Dendritic cell treated with granulocyte-macrophage colony-stimulating factor and Interleukin-4, amounts not matched to agents 40 ng/mL and 50 ng/mL, for 4 days (primary cell): ENCODE measurements around the gene GNA12.

ENCODE experiments used
- H3K27ac Mint-ChIP-seq: one replicate; pipeline ENCODE4 v1.8.0; 2022; ENCODE audit warnings: mild to moderate bottlenecking, mixed read lengths
- H3K27me3 Mint-ChIP-seq: one replicate; pipeline ENCODE4 v1.8.0; 2022; ENCODE audit warnings: mild to moderate bottlenecking, mixed read lengths
- H3K36me3 Mint-ChIP-seq: one replicate; pipeline ENCODE4 v1.8.0; 2022; ENCODE audit warnings: low read depth, mixed read lengths
- H3K4me1 Mint-ChIP-seq: one replicate; pipeline ENCODE4 v1.8.0; 2022; ENCODE audit warnings: low read depth, mixed read lengths
- H3K4me3 Mint-ChIP-seq: one replicate; pipeline ENCODE4 v1.8.0; 2022; ENCODE audit warnings: mild to moderate bottlenecking, moderate library complexity, mixed read lengths
- H3K9me3 Mint-ChIP-seq: one replicate; pipeline ENCODE4 v1.8.0; 2022; ENCODE audit warnings: mixed read lengths
- intact Hi-C: fragments of 100-400 bp; cut with micrococcal nuclease; formaldehyde crosslinking; loops from one replicate; pipeline ENCODE4 v1.15.0; 2022

GNA12 gene

DNA sequence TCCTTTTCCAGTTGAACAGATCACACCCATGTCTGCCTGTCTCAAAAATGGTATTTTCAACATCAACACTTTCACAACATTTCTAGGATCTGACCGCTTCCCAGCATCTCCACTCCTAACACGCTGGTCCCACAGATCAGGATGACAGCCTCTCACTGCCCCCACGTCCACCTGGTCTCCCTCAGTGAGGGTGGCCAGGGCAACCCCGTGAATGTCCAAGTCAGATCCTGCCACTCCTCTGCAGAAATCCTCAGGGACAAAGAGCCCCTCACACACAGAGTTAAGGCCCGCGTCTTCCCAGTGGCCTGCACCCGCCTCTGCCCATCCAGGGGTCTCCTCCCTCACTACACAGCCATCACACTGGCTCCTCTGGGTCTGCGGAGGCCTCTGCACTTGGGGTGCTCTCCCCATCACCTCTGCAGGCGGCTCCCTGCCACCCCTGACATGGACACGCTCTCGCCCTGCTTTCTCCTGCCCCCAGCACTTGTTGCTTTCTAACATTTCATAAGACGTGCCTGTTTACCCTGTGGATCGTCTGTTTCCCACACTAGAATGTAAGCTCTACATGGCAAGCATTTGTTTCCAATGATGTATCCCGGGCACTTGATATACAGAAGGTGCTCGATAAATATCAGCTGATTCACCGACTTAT, 20.0 kb downstream of the GNA12 start:
- no peak overlapping the region for H3K4me3 Mint-ChIP-seq
- H3K27me3 Mint-ChIP-seq = no peaks in the 10 kb centered on the region
- H3K9me3 Mint-ChIP-seq = no peaks in the 10 kb centered on the region
- H3K4me1 Mint-ChIP-seq = peaks cover 68% of the 10 kb centered on the region
- H3K27ac Mint-ChIP-seq = no peak overlapping the region
- intact Hi-C loops = loop anchor here (10.0 kb wide), 1 partner anchor 99 kb away; no protein-coding TSS in a partner anchor
- H3K36me3 Mint-ChIP-seq = peaks cover 15% of the 10 kb centered on the region

DNA sequence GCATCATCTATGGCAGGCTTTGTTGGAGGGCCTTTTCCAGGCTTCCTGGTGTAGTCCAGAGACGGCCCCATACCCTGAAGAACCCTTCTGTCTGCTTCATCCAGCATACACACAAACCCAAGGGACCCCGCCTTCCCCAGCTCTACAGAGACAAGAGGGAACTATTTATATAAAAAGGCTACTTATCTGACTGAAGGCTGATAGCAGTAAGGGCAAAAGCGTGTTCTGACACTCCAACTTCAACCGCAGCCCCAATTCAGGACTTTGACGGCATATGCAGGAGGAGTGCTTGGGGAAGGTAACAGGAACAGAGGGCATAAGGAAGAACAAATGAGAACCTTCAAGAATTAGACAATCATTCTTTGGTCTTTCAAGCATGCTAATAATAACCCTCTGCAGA, 21.0 kb downstream of the GNA12 start:
- Mint-ChIP-seq H3K27ac (no peak overlapping the region), H3K36me3 (peaks cover 7% of the 10 kb centered on the region), H3K4me3 (no peak overlapping the region), H3K27me3 (no peaks in the 10 kb centered on the region), H3K9me3 (no peaks in the 10 kb centered on the region), H3K4me1 (peaks cover 68% of the 10 kb centered on the region)
- intact Hi-C loops = loop anchor here (10.0 kb wide), 1 partner anchor 98 kb away; no protein-coding TSS in a partner anchor

DNA sequence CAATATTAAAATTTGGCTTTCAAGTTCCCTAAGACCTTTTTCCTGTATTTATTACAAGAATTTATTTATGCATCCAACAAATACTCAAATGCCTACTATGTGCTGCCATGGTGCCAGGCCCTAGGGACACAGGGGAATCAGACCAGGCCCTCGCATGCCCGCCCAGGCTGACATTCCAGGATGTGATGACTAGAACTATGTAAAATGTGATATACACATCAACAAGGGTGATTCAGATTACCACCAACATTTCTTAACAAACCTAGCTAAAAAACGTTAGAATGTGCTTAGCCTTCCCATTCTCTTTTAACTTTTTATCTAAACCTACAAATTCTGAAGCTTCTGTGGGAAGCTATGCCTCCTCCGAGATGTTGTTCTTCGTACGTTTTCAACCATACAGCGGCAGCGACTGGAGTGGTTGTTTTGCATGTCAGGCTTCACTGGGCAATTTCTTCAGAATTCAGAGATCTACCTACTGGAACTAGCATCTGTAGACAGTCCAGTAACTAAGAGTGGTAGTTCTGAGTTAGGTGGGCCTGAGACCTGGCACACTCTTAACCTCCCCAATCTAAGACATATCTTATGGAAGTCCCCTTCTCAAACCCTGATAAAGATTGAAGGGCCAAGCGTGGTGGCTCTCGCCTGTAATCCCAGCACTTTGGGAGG, 22.1 kb downstream of the GNA12 start:
- no peak overlapping the region for H3K4me3 Mint-ChIP-seq
- peaks cover 7% of the 10 kb centered on the region for H3K36me3 Mint-ChIP-seq
- H3K27me3 Mint-ChIP-seq = no peaks in the 10 kb centered on the region
- intact Hi-C loops = loop anchor here (10.0 kb wide), 1 partner anchor 97 kb away; no protein-coding TSS in a partner anchor
- H3K9me3 Mint-ChIP-seq = no peaks in the 10 kb centered on the region
- H3K4me1 Mint-ChIP-seq = peaks cover 62% of the 10 kb centered on the region
- peak overlapping the region; percentile 66 for H3K27ac Mint-ChIP-seq

DNA sequence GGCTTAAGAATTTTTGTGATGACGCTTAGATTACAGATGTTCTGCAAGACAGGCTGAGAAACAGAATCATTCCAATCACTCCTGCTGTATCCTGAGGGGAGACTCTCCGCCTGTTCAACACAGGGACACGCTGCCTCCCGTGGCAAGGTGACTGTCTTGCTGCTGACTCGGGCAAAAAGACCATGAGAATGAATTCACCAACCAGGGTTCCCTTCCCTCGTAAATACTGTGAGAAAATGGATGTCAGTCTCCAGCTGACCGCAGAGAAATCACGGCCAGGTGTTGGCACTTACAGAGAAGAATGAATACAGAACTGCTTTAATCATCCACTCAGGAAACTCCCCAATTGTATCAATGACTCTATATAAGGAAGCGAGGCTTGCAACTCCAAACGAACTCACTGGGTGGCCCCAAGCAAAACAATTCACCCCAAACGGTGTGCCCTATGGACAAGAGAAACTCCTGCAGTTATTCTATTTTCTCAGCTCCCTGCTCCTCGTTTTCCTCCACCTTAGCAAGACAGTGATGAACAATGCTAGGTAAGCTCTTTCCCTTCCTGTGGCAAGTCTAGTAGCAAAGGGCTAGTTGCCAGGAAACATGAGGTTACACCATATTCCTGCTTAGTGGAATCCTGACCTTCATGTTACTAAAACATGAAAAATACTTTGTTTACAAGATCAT, 22.8 kb downstream of the GNA12 start:
- Mint-ChIP-seq H3K27ac (peak overlapping the region; percentile 66), H3K4me3 (no peak overlapping the region), H3K36me3 (peaks cover under 1% of the 10 kb centered on the region), H3K9me3 (no peaks in the 10 kb centered on the region), H3K27me3 (no peaks in the 10 kb centered on the region), H3K4me1 (peaks cover 56% of the 10 kb centered on the region)
- intact Hi-C loops = loop anchor here (10.0 kb wide), 1 partner anchor 96 kb away; no protein-coding TSS in a partner anchor

DNA sequence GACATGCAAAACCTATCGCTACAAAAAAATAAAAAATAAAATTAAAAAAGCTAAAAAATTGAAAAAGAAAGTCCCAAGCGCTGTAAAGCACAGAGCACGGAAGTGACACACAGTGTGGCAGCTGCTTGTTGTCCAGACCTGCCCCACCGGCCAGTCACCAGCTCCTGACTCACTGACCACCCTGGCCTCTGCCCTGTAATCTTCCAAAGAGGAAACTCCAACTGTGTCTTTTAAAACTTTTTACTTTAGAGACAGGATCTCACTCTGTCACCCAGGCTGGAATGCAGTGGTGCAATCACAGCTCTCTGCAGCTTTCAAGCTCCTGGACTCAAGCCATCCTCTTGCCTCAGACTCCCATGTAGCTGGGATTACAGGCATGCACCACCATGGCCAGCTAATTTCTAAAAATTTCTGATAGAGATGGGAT, 23.6 kb downstream of the GNA12 start:
- intact Hi-C loops = loop anchor here (10.0 kb wide), 1 partner anchor 96 kb away; no protein-coding TSS in a partner anchor
- Mint-ChIP-seq H3K27me3 (no peaks in the 10 kb centered on the region), H3K9me3 (no peaks in the 10 kb centered on the region), H3K36me3 (peaks cover 4% of the 10 kb centered on the region), H3K4me1 (peaks cover 56% of the 10 kb centered on the region), H3K27ac (peak overlapping the region; percentile 66), H3K4me3 (no peak overlapping the region)

DNA sequence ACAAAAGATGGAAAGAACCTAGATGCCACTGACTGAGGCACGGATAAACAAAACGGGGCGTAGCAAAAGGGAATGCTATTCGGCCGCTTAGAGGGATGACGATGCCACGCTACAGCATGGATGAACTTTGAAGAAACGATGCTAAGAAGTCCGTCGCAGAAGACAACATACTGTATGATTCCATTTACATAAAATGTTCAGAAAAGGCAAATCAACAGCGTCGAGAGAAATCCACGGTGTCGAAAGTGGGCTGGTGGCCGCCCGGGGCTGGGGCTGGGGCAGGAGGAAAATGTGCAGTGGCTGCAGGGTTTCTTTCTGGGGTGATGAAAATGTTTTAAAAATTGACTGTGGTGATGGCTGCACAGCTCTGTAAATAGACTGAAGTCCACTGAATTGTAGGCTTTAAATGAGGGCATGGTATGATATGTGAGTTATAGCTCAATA, 24.1 kb downstream of the GNA12 start:
- Mint-ChIP-seq H3K27me3 (no peaks in the 10 kb centered on the region), H3K4me1 (peaks cover 54% of the 10 kb centered on the region), H3K27ac (peak overlapping the region; percentile 66), H3K9me3 (no peaks in the 10 kb centered on the region), H3K36me3 (peaks cover 5% of the 10 kb centered on the region), H3K4me3 (no peak overlapping the region)
- intact Hi-C loops = loop anchor here (10.0 kb wide), 1 partner anchor 95 kb away; no protein-coding TSS in a partner anchor

DNA sequence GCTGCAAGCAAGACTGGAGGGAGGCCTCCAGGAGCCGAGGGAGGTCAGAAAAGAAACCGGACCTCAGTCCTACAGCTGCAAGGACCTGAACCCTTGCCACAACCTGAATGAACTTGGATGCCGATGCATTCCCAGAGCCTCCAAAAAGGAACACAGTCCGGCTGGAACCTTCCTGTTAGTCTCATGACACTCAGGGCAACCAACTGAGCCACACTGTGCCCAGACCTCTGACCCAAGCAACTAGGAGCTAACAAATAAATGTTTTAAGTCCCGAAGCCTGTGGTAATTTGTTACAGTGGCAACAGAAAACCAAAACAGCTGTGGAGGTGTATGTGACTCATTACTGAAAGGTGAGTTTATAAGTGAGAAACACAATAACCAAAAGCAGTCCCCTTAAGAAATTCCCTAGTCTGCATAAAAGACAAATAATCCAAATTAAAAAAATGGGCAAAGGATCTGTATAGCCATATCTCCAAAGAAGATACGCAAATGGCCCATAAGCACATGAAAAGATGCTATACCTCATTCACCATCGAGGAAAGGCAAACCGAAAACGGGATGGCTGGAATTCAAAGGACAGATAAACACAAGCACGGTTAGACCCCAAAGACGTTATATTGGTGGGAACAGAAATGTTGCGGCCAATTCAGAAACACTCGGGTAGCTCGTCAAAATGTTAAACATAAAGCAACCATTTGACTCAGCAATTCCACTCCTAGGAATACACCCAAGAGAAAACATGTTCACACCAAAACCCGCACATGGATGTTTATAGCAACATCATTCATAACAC, 24.8 kb downstream of the GNA12 start:
- intact Hi-C loops = no loop called here
- Mint-ChIP-seq H3K9me3 (no peaks in the 10 kb centered on the region), H3K4me3 (no peak overlapping the region), H3K36me3 (peaks cover 7% of the 10 kb centered on the region), H3K4me1 (peaks cover 56% of the 10 kb centered on the region), H3K27me3 (no peaks in the 10 kb centered on the region), H3K27ac (no peak overlapping the region)

DNA sequence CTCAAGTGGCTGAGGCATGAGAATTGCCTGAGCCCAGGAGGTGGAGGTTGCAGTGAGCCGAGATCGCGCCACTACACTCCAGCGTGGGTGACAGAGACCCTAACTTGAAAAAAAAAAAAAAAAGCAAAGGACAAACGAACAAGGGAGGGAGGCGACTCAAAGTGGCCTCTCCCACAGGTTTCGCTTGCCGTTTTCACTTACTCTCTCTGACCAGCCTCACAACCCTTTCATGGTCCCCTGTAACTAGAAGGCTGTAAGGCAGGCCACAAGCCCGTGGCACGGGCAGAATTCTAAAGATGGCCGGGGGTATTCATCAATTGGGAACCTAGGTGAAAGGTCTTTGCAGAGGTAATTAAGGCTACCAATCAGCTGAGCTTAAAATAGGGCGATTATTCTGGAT, 25.5 kb downstream of the GNA12 start:
- H3K9me3 Mint-ChIP-seq = no peaks in the 10 kb centered on the region
- no peak overlapping the region for H3K4me3 Mint-ChIP-seq

DNA sequence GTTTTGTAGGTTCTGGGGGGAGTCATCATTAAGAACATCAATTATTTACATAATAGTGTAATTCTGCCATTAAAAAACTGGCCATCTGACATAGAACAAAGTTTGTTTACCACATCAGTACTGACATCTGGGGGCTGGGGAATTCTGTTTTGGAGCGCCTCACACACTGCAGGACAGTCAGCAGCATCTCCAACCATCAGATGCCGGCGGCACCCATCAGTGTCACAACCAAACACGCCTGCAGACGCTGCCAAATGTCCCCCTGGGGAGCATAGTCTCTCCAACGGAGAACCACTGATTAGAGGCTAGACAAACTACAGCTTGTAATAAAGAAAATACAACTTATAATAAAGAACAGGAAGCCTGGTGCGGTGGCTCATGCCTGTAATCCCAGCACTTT, 26.0 kb downstream of the GNA12 start:
- H3K36me3 Mint-ChIP-seq = peaks cover 19% of the 10 kb centered on the region
- H3K27ac Mint-ChIP-seq = no peak overlapping the region
- H3K9me3 Mint-ChIP-seq = no peaks in the 10 kb centered on the region
- peaks cover 59% of the 10 kb centered on the region for H3K4me1 Mint-ChIP-seq
- intact Hi-C loops = no loop called here
- no peaks in the 10 kb centered on the region for H3K27me3 Mint-ChIP-seq
- H3K4me3 Mint-ChIP-seq = no peak overlapping the region

More for the DNA sequence above, 25.5 kb downstream of the GNA12 start:
- intact Hi-C loops = no loop called here
- Mint-ChIP-seq H3K36me3 (peaks cover 14% of the 10 kb centered on the region), H3K27me3 (no peaks in the 10 kb centered on the region), H3K4me1 (peaks cover 57% of the 10 kb centered on the region), H3K27ac (no peak overlapping the region)

DNA sequence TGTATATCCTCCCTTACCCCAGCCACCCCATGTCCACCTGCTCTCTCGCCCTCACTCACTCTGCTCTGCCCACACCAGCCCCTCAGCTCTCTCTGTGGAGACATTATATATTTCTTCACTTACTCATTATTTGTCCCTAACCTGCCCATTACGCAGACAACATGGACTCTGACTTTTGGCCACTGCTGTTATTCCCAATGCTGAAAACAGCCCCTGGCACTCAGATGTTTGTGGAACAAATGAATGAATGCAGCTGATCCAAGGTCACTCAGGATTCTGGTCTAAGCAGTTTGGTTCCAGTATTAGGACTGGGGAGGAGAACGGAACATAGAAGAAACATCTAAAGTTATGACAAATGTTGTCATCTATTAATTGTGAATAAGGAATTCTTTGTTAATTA, 26.7 kb downstream of the GNA12 start:
- Mint-ChIP-seq H3K27ac (no peak overlapping the region), H3K4me3 (no peak overlapping the region), H3K27me3 (no peaks in the 10 kb centered on the region), H3K9me3 (no peaks in the 10 kb centered on the region), H3K4me1 (peaks cover 60% of the 10 kb centered on the region), H3K36me3 (peaks cover 20% of the 10 kb centered on the region)
- intact Hi-C loops = no loop called here

DNA sequence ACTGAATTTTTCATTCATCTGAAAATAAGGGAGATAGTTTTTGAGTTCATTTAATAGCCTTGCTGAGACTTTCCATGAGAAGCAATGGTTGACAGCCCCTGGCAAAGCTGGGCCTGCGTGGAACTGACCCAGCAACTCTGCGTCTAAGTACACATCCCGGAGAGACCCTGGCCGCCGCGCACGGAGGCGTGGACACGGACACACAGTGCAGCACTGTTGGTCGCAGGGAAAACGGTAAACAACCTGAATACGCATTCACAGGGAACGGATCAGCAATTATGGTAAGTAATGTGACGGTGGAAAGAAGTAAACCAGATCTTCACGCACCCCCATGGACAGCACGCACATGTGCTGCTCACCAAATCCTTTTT, 28.2 kb downstream of the GNA12 start:
- Mint-ChIP-seq H3K27me3 (no peaks in the 10 kb centered on the region), H3K36me3 (peaks cover 23% of the 10 kb centered on the region), H3K9me3 (no peaks in the 10 kb centered on the region), H3K27ac (no peak overlapping the region), H3K4me1 (peaks cover 58% of the 10 kb centered on the region), H3K4me3 (no peak overlapping the region)
- intact Hi-C loops = no loop called here

DNA sequence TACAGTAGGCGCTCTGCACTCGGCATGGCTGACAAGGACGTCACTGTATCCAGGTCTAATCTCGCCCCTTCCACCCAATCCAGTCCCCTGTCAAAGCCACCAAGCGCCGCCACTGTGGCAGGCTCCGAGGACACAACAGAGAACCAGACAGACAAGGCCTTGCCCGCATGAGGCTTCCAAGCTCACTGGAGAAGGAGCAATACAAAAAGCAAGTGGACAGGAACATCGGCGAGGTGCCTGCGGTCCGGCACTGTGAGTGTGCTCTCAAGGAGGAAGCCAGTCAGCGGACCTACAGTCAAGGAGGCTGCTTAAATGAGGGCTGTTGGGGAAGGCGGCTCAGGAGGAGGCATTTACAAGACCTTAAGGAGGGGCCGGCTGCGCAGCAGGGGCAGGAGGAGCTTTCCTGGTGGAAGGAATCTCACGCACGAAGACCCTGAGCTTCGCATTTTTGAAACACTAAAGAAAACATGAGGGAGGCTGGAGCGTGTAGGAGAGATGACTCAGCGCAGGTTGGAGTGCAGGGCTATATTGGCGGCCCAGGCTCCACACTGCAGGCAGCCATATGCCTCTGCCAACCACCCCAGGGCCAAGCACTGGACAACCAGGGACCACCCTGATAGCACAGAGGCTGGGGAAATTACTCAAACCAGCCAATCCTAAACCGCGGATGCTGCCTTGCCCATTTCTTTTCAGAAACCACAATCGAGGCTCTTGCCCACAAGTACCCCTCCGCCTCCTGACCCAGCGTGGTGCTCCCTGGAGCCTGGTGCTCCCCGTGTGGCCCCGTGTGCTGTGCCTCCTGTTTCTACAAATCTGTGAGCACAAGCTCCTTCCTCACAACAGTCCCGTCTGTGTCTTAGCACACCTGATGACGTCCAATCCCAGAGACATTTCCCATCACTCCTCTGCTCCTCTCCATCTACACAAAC, 28.9 kb downstream of the GNA12 start:
- Mint-ChIP-seq H3K4me1 (peaks cover 61% of the 10 kb centered on the region), H3K4me3 (no peak overlapping the region), H3K9me3 (no peaks in the 10 kb centered on the region), H3K27me3 (no peaks in the 10 kb centered on the region), H3K27ac (no peak overlapping the region), H3K36me3 (peaks cover 28% of the 10 kb centered on the region)
- intact Hi-C loops = no loop called here
